ENCODE data around the gene ESCO1.

DNA sequence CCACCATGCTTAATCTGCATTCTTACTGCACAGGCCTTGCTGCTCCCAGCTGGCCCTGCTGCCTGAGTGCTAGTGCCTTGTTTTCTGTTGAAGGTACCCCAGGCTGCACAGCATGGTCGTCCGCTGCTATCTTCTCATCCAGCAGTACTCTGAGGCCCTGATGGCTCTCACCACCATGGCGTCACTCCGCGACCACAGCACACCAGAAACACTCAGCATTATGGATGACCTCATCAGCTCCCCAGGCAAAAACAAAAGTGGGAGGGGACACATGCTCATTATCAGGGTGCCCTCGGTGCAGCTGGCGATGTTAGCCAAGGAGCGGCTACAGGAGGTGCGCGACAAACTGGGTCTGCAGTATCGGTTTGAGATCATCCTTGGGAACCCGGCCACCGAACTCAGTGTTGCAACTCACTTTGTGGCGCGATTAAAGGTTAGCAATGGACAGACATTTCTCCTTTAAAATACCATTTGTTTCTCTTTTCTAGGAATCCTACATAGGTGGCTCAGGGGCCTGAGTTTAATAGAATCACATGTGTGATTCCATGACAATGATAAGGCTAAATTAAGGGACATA is 110.5 kb downstream of the ESCO1 start:
- TF ChIP-seq CEBPB (IDR thresholded peaks at IDR 0.05; ENCODE audit: low read depth, low read length) (no peak), CHD1 (IDR thresholded peaks at IDR 0.05; ENCODE audit: low read depth, low read length) (no peak), MAFK (IDR thresholded peaks at IDR 0.05; ENCODE audit: low read depth, low read length) (no peak), RCOR1 (IDR thresholded peaks at IDR 0.05; ENCODE audit: insufficient replicate concordance, low read length) (no peak), FOS (IDR thresholded peaks at IDR 0.05; ENCODE audit: low read depth, low read length) (no peak), SMC3 (IDR thresholded peaks at IDR 0.05; ENCODE audit: low read depth, low read length) (no peak), RAD21 (IDR thresholded peaks at IDR 0.05; ENCODE audit: low read length) (no peak)
- TF ChIP-seq, protein P1, sequence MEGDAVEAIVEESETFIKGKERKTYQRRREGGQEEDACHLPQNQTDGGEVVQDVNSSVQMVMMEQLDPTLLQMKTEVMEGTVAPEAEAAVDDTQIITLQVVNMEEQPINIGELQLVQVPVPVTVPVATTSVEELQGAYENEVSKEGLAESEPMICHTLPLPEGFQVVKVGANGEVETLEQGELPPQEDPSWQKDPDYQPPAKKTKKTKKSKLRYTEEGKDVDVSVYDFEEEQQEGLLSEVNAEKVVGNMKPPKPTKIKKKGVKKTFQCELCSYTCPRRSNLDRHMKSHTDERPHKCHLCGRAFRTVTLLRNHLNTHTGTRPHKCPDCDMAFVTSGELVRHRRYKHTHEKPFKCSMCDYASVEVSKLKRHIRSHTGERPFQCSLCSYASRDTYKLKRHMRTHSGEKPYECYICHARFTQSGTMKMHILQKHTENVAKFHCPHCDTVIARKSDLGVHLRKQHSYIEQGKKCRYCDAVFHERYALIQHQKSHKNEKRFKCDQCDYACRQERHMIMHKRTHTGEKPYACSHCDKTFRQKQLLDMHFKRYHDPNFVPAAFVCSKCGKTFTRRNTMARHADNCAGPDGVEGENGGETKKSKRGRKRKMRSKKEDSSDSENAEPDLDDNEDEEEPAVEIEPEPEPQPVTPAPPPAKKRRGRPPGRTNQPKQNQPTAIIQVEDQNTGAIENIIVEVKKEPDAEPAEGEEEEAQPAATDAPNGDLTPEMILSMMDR (conservative IDR thresholded peaks at IDR 0.05; ENCODE audit: low read depth, low read length) = no peak

Data from IMR-90 (cell line).